IPS-20b (cell line): ENCODE measurements around the gene UGT1A10.
"Not testable (repeated sequence)": the region's sequence is repeated elsewhere in the genome, so short reads cannot be mapped to it uniquely, and the experiment has no call there.

Experiments used
- H3K27ac ChIP-seq: one replicate; pipeline ENCODE4 v1.5.1; 2013; ENCODE audit warnings: low read length
- H3K27me3 ChIP-seq: 2 replicates; pipeline ENCODE4 v1.6.1; 2013; ENCODE audit warnings: mild to moderate bottlenecking, low read length, inconsistent platforms; ENCODE audit not compliant: insufficient read depth
- H3K36me3 ChIP-seq: 2 replicates; pipeline ENCODE4 v1.6.1; 2013; ENCODE audit warnings: low read depth, mild to moderate bottlenecking, inconsistent platforms, low read length, moderate library complexity; ENCODE audit not compliant: insufficient read depth
- H3K4me1 ChIP-seq: 2 replicates; pipeline ENCODE4 v1.6.1; 2013; ENCODE audit warnings: mild to moderate bottlenecking, control low read depth, inconsistent platforms, low read length, moderate library complexity; ENCODE audit not compliant: insufficient read depth
- H3K4me3 ChIP-seq: 2 replicates; pipeline ENCODE4 v1.5.1; 2013; ENCODE audit warnings: mild to moderate bottlenecking, low read length, inconsistent platforms
- H3K9ac ChIP-seq: 2 replicates; pipeline ENCODE4 v1.6.1; 2013; ENCODE audit warnings: low read depth, mild to moderate bottlenecking, inconsistent platforms, low read length, moderate library complexity
- H3K9me3 ChIP-seq: 2 replicates; pipeline ENCODE4 v1.6.1; 2013; ENCODE audit warnings: mild to moderate bottlenecking, low read depth, low read length, inconsistent platforms; ENCODE audit not compliant: insufficient read depth

Gene UGT1A10

DNA sequence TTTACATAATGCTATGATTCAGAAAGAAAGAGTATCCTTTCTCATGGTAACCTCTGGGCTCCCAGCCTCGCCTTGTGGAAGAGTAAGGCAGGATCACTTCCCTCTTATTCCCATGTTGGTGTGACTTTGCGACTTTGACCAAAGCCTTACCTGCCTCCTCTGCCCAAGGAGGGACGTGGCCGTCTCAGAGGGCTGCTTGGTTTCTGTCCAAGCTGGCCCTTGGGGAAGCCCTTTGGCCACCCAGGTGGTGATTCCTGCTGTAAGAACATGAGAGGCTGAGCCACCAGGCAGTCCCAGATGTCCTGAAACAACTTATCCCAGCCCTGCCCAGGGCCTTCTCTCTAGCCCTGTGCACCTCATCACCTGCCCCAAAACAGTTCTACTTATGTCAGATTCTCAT lies 62.5 kb downstream of the UGT1A10 start:
- Histone ChIP-seq H3K27ac (no peak overlapping the region), H3K4me1 (peaks cover 7% of the 10 kb centered on the region)

DNA sequence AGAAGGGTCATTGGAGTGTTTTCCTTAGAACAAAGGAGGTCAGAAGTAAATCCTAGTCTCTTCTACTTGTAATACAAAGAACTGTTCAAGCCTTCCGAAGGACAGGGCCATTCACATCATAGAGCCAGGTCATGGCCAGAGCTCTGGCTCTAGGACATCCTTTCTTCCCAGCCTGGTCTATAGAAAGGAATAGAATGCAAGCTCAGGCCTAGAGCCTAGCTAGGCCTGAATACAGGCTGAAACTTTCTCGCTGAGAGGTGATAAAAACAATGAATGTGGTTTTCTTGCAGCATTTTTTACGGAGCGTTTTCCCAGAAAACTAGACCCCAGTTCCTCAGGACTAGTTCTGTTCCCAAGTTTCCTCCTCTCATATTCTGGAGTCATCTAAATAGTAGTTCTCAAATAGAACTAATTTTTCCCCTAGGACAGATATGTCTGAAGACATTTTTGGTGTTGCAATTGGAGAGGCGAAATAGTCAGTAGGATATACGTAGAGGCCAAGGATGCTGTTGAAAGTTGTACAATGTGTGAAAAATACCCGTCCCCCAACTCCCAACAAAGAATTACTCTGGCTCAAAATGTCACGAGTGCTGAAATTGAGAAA lies 63.3 kb downstream of the UGT1A10 start:
- H3K27me3 ChIP-seq: no peaks in the 10 kb centered on the region
- H3K27ac ChIP-seq: peak overlapping the region; percentile 84
- peaks cover 7% of the 10 kb centered on the region for H3K4me1 ChIP-seq
- peak overlapping the region; percentile 9; the same call in 1 of the 2 replicates for H3K9ac ChIP-seq
- no peak overlapping the region for H3K4me3 ChIP-seq
- no peaks in the 10 kb centered on the region for H3K36me3 ChIP-seq
- H3K9me3 ChIP-seq: no peaks in the 10 kb centered on the region

More for the DNA sequence above, 62.5 kb downstream of the UGT1A10 start:
- no peaks in the 10 kb centered on the region for H3K9me3 ChIP-seq
- no peaks in the 10 kb centered on the region for H3K27me3 ChIP-seq
- no peak overlapping the region for H3K9ac ChIP-seq
- no peak overlapping the region for H3K4me3 ChIP-seq
- no peaks in the 10 kb centered on the region for H3K36me3 ChIP-seq

DNA sequence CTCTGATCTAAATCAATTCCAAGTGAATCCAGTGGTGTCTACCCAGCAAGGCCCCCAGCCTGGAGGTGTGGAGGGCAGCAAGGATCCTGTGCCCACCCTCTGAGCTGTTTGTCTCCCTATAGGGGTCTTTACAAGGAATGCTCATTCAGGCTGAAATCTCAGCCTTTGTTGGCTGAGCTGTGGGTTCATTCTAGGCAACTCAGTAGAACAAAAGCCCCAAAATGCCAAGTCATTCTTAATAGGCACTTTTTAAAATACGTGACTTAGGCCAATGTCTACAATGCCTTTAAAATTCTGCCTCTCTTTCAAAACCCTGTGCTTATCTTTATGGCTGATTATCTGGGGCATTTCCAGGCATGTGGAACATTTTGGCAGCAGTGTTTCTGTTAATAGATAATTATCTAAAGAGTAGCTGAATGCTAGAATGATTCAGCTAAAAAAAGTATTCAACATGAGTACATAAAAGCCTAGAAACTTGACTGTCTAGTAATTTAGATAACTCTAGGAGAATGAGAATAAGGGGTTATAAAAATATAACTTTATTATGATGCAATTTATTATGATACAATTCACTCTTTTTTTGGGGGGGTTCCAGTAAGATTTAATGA lies 63.9 kb downstream of the UGT1A10 start:
- Histone ChIP-seq H3K4me3 (no peak overlapping the region), H3K36me3 (no peaks in the 10 kb centered on the region), H3K4me1 (peaks cover 7% of the 10 kb centered on the region), H3K27me3 (no peaks in the 10 kb centered on the region), H3K27ac (peak overlapping the region; percentile 84), H3K9me3 (no peaks in the 10 kb centered on the region), H3K9ac (peak overlapping the region; percentile 9; the same call in 1 of the 2 replicates)

DNA sequence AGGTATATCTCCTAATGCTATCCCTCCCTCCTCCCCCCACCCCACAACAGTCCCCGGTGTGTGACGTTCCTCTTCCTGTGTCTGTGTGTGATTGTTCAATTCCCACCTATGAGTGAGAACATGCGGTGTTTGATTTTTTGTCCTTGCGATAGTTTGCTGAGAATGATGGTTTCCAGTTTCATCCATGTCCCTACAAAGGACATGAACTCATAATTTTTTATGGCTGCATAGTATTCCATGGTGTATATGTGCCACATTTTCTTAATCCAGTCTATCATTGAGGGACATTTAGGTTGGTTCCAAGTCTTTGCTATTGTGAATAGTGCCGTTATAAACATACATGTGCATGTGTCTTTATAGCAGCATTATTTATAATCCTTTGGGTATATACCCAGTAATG lies 64.6 kb downstream of the UGT1A10 start:
- H3K27ac ChIP-seq: not testable (repeated sequence)

DNA sequence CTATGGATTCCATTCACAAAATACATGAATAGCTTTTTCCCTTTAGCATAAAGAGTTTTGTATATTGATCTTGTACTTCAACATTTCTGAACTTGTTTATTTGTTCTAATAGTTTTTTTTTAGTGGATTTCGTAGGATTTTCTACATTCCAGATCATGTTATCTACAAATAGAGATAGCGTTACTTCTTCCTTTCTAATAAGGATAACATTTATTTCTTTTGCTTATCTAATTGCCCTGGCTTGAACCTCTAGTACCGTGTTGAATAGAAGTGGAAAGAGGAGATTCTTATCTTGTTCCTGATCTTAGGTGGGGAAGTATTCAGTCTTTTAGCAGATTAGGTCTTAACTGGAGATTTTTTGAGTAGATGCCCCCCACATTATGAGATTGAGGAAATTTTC lies 66.0 kb downstream of the UGT1A10 start:
- Histone ChIP-seq H3K27ac (no peak overlapping the region), H3K4me1 (peaks cover 7% of the 10 kb centered on the region), H3K4me3 (no peak overlapping the region), H3K36me3 (no peaks in the 10 kb centered on the region), H3K27me3 (no peaks in the 10 kb centered on the region), H3K9me3 (no peaks in the 10 kb centered on the region), H3K9ac (no peak overlapping the region)

More for the DNA sequence above, 64.6 kb downstream of the UGT1A10 start:
- H3K4me1 ChIP-seq, H3K36me3 ChIP-seq, H3K9me3 ChIP-seq, H3K9ac ChIP-seq, H3K27me3 ChIP-seq, H3K4me3 ChIP-seq: not testable (repeated sequence)

DNA sequence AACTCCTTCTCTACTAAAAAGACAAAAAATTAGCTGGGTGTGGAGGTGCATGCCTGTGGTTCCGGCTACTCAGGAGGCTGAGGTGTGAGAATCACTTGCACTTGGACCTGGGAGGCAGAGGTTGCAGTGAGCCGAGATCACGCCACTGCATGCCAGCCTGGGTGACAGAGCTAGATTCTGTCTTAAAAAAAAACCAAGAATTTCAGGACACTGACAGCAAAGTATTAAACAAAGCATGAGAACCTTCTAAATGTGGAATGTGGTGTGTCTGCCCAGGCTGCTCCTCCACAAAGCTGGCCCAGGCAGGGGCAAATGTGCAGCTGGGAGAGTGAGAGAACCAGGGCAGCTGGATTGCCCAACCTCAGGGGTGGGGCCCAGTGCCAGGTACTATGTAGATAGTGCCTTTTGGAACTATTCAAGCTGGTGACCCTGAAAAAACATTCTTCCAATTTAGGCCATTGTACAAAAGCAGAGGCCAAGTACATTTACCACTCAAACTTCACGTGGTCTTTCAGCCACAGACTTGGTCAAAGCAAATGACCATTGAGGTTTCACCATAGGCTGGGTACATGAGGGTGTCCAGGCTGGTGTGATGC lies 69.8 kb downstream of the UGT1A10 start:
- no peaks in the 10 kb centered on the region for H3K36me3 ChIP-seq
- H3K9me3 ChIP-seq: no peaks in the 10 kb centered on the region
- no peak overlapping the region for H3K27ac ChIP-seq
- H3K27me3 ChIP-seq: no peaks in the 10 kb centered on the region
- no peaks in the 10 kb centered on the region for H3K4me1 ChIP-seq
- no peak overlapping the region for H3K9ac ChIP-seq
- no peak overlapping the region for H3K4me3 ChIP-seq

DNA sequence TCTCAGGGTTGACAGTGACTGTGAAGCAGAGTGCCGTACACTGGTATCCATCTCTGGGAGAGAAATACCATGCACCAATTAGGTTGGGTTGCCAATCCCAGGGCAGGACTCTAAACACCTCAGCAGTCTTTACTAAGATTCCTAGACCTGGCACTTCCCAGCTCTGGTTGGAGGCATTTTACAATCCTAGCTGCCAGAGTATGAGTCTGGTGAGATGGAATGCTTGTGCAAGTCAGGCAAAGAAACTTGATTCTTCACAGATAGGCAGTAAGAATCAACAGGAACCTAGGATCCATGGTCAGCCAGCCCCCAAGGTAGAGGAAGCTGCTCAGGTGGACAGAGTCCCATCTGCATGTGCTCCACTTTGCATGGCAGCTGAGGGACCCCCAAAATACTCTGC lies 70.5 kb downstream of the UGT1A10 start:
- Histone ChIP-seq H3K4me1 (no peaks in the 10 kb centered on the region), H3K27ac (no peak overlapping the region)

DNA sequence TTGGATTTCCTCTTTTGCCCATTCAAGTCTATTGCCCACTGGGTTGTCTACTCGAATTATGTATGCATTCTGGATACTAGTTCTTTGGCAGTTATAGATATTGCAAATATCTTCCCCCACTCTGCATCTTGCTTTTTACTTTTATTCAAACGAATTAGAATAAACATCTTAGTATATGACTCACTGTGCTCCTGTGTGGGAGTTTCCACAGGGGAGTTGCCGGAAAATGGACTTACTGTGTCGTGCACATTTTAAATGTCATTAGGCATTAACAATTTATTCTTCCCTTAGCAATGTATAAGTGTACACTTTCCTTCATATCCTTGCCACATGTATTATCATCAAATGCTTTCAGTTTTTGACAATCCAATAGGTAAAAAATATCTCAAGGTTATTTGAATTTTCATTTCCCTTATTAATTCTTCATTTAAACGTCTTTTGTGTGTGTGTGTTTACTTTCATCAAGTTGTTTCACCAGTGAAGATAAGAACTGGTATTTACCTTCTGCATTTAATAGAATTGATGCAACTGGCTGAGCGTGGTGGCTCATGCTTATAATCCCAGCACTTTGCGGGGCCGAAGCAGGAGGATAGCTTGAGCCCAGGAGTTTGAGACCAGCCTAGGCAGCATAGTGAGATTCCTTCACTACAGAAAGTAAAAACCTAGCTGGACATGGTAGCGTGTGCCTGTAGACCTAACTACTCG lies 71.8 kb downstream of the UGT1A10 start:
- H3K4me1 ChIP-seq: no peaks in the 10 kb centered on the region
- no peak overlapping the region for H3K27ac ChIP-seq
- H3K9ac ChIP-seq: no peak overlapping the region

More for the DNA sequence above, 70.5 kb downstream of the UGT1A10 start:
- Histone ChIP-seq H3K4me3 (no peak overlapping the region), H3K9me3 (no peaks in the 10 kb centered on the region), H3K27me3 (no peaks in the 10 kb centered on the region), H3K9ac (no peak overlapping the region), H3K36me3 (no peaks in the 10 kb centered on the region)

DNA sequence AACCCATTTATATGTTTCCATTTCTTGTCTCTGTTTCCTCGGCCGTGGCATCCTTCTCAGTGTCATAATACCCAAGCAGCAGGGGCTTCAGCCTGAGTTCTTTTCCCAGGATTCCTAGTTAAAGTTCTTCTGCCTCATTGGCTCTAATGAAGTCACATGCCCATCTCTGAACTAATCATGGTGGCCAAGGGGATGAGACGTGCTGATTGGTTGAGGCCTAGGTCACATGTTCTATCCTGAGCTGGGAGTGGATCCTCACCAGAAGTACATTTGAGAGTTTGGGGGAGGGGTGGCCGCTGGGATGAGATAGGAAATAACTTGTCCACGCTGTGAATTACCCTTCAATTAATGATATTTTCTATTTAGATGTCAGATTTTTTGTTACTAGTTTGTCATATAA lies 72.7 kb downstream of the UGT1A10 start:
- no peaks in the 10 kb centered on the region for H3K9me3 ChIP-seq
- H3K4me3 ChIP-seq: no peak overlapping the region
- no peaks in the 10 kb centered on the region for H3K4me1 ChIP-seq
- H3K27me3 ChIP-seq: no peaks in the 10 kb centered on the region
- H3K9ac ChIP-seq: no peak overlapping the region
- H3K27ac ChIP-seq: no peak overlapping the region
- no peaks in the 10 kb centered on the region for H3K36me3 ChIP-seq

More for the DNA sequence above, 71.8 kb downstream of the UGT1A10 start:
- Histone ChIP-seq H3K36me3 (no peaks in the 10 kb centered on the region), H3K9me3 (no peaks in the 10 kb centered on the region), H3K4me3 (no peak overlapping the region), H3K27me3 (no peaks in the 10 kb centered on the region)

DNA sequence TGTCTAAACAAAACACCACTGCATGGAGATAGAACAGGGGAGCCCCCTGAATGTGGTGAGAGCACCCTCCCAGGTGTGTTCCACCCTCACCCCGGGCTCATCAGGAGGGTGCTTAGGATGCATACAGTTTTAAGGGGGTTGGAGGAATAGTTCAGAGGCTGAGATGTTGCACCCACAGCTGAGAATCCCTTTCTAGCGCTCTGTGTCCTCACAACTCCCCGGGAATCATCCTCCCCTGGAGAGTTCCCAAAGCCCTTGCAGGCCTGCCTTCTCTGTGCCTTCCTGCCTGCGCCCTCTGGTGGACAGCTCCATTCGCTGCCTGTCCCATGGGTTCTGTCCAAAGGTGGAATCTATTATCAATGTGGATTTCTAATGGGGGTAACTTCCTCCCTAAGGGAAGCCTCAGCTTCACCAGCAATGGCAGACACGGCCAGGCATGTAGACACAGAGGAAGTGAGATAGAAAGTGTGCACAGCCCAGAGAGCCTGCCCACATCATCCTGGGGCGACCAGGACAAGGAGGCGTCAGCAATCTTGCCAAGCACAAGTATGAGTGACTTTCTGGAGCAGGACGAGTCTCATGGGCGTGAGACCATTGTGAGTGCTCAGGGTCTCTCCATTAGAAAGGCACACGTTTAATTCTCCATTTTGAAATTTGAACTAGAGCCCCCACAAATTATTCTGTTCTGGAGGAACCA lies 75.2 kb downstream of the UGT1A10 start:
- Histone ChIP-seq H3K36me3 (no peaks in the 10 kb centered on the region), H3K4me1 (no peaks in the 10 kb centered on the region), H3K9ac (no peak overlapping the region), H3K27ac (no peak overlapping the region), H3K4me3 (no peak overlapping the region), H3K9me3 (no peaks in the 10 kb centered on the region), H3K27me3 (no peaks in the 10 kb centered on the region)

DNA sequence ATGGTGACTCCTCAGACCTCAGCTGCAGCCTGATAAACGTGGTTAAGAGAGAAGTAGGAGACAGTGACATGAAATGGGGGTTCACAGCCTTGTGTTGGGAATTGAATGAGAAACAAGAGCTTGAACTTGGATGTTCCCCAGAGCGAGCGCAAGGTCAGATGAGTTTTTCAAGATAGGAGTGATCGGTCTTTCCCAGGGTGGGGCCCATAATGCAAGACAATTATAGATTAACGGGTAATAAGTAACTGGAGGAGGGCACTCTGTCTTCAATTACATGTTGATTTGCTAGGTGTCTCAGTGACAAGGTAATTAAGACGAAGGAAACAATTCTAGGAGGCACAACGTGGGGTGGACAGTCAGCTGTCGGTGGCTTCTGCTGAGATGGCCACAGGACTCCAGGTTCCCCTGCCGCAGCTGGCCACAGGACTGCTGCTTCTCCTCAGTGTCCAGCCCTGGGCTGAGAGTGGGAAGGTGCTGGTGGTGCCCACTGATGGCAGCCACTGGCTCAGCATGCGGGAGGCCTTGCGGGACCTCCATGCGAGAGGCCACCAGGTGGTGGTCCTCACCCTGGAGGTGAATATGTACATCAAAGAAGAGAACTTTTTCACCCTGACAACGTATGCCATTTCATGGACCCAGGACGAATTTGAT lies 76.5 kb downstream of the UGT1A10 start, which contains the start of gene UGT1A5:
Gene UGT1A5, plus strand, starts transcription at position 297 of the 651 bp plus-strand sequence. Its CDS starts 85 bp downstream, at position 382.
- Histone ChIP-seq H3K27me3 (no peaks in the 10 kb centered on the region), H3K27ac (no peak within 1 kb of the TSS), H3K9me3 (no peaks in the 10 kb centered on the region), H3K4me3 (no peak within 1 kb of the TSS), H3K9ac (no peak within 1 kb of the TSS), H3K36me3 (no peaks in the 10 kb centered on the region), H3K4me1 (no peaks in the 10 kb centered on the region)
